Measurements from ENCODE around the gene TCERG1L.

Gene TCERG1L

GRCh38 chr10:131273476-131273875 is 38.0 kb downstream of the TCERG1L start:
- Histone ChIP-seq H3K9ac (no peak overlapping the region), H3K27me3 (ENCODE audit: insufficient read depth, low read depth) (no peaks in the 10 kb centered on the region), H3K4me3 (IDR thresholded peaks at IDR 0.05; ENCODE audit: insufficient read depth, low read depth, low read length) (no peak overlapping the region), H3K36me3 (ENCODE audit: insufficient read depth) (no peaks in the 10 kb centered on the region), H3K27ac (no peak overlapping the region), H4K20me1 (ENCODE audit: insufficient read depth) (no peaks in the 10 kb centered on the region), H2AFZ (ENCODE audit: low read depth) (no peak overlapping the region), H3K4me1 (ENCODE audit: low read depth, poor library complexity, severe bottlenecking) (no peaks in the 10 kb centered on the region), H3K4me2 (no peak overlapping the region), H3K79me2 (ENCODE audit: insufficient read depth, low read depth) (no peaks in the 10 kb centered on the region)
- no peak for TF ChIP-seq CTCF (conservative IDR thresholded peaks at IDR 0.05; ENCODE audit: low read depth, low read length)

- TF ChIP-seq CTCF (conservative IDR thresholded peaks at IDR 0.05; ENCODE audit: low read depth, low read length) = no peak
- no peaks in the 10 kb centered on the region for H3K36me3 ChIP-seq (ENCODE audit: insufficient read depth)
- H3K79me2 ChIP-seq (ENCODE audit: insufficient read depth, low read depth) = no peaks in the 10 kb centered on the region
- no peak overlapping the region for H3K4me2 ChIP-seq
- H4K20me1 ChIP-seq (ENCODE audit: insufficient read depth) = no peaks in the 10 kb centered on the region
- H3K27me3 ChIP-seq (ENCODE audit: insufficient read depth, low read depth) = no peaks in the 10 kb centered on the region
- H3K27ac ChIP-seq = no peak overlapping the region
- no peaks in the 10 kb centered on the region for H3K4me1 ChIP-seq (ENCODE audit: low read depth, poor library complexity, severe bottlenecking)
- no peak overlapping the region for H2AFZ ChIP-seq (ENCODE audit: low read depth)
- no peak overlapping the region for H3K4me3 ChIP-seq (IDR thresholded peaks at IDR 0.05; ENCODE audit: insufficient read depth, low read depth, low read length)
- H3K9ac ChIP-seq = no peak overlapping the region
Observed at GRCh38 chr10:131272897-131273451, 38.5 kb downstream of the TCERG1L start.

- H3K4me3 ChIP-seq (IDR thresholded peaks at IDR 0.05; ENCODE audit: insufficient read depth, low read depth, low read length) = no peak overlapping the region
- H3K27ac ChIP-seq = no peak overlapping the region
- H3K4me2 ChIP-seq = no peak overlapping the region
- TF ChIP-seq CTCF (conservative IDR thresholded peaks at IDR 0.05; ENCODE audit: low read depth, low read length) = no peak
- no peaks in the 10 kb centered on the region for H3K27me3 ChIP-seq (ENCODE audit: insufficient read depth, low read depth)
- no peaks in the 10 kb centered on the region for H3K36me3 ChIP-seq (ENCODE audit: insufficient read depth)
- no peak overlapping the region for H3K9ac ChIP-seq
- H4K20me1 ChIP-seq (ENCODE audit: insufficient read depth) = no peaks in the 10 kb centered on the region
- no peaks in the 10 kb centered on the region for H3K4me1 ChIP-seq (ENCODE audit: low read depth, poor library complexity, severe bottlenecking)
- no peak overlapping the region for H2AFZ ChIP-seq (ENCODE audit: low read depth)
- H3K79me2 ChIP-seq (ENCODE audit: insufficient read depth, low read depth) = no peaks in the 10 kb centered on the region
Observed at GRCh38 chr10:131271966-131272365, 39.6 kb downstream of the TCERG1L start.

GRCh38 chr10:131271195-131271880 is 40.2 kb downstream of the TCERG1L start:
- H3K27ac ChIP-seq = no peak overlapping the region
- no peak overlapping the region for H3K9ac ChIP-seq
- H3K27me3 ChIP-seq (ENCODE audit: insufficient read depth, low read depth) = no peaks in the 10 kb centered on the region
- no peaks in the 10 kb centered on the region for H3K36me3 ChIP-seq (ENCODE audit: insufficient read depth)
- no peaks in the 10 kb centered on the region for H3K4me1 ChIP-seq (ENCODE audit: low read depth, poor library complexity, severe bottlenecking)
- H2AFZ ChIP-seq (ENCODE audit: low read depth) = no peak overlapping the region
- no peak overlapping the region for H3K4me3 ChIP-seq (IDR thresholded peaks at IDR 0.05; ENCODE audit: insufficient read depth, low read depth, low read length)
- no peaks in the 10 kb centered on the region for H4K20me1 ChIP-seq (ENCODE audit: insufficient read depth)
- TF ChIP-seq CTCF (conservative IDR thresholded peaks at IDR 0.05; ENCODE audit: low read depth, low read length) = no peak
- H3K79me2 ChIP-seq (ENCODE audit: insufficient read depth, low read depth) = no peaks in the 10 kb centered on the region
- H3K4me2 ChIP-seq = no peak overlapping the region

All from KMS-11 (cell line).